SH-SY5Y (cell line): ENCODE results near the gene SPPL2C.

ENCODE experiments used
- GATA2 ChIP-seq: IDR thresholded peaks from 2 replicates; pipeline ENCODE4 v1.6.1; 2011; ENCODE audit warnings: mild to moderate bottlenecking, low read depth, low read length
- GATA3 ChIP-seq: IDR thresholded peaks from 2 replicates; pipeline ENCODE4 v1.6.1; 2011; ENCODE audit warnings: low read depth, mild to moderate bottlenecking, low read length, moderate library complexity

GRCh38 chr17:45833920-45834319 is 10.8 kb upstream of the SPPL2C start:
- TF ChIP-seq GATA2 (no peak), GATA3 (no peak)
